GM23338 (cell line): Measurements from ENCODE around the gene DUSP1. TPM values are rescaled to one million over a fixed set of nuclear protein-coding genes. Genes with fewer than 3 reads are reported as not detected.

Experiments used
- ATAC-seq: fragments of 200-7000 bp; cut with Tn5 transposase; 3 replicates; pipeline ENCODE4 v1.9.1; 2020
- DNase-seq: peaks from one replicate; pipeline ENCODE4 v3.0.0-alpha.2; 2015; ENCODE audit warnings: low spot score
- H2AFZ ChIP-seq: fragments of 200-600 bp; sonication (generic); 2 replicates; pipeline ENCODE4 v1.8.0; 2016; ENCODE audit warnings: antibody characterized with exemption, mild to moderate bottlenecking, moderate library complexity
- H3F3A ChIP-seq: fragments of 200-600 bp; sonication (generic); replicated peaks from 2 replicates; pipeline ENCODE4 v1.8.0; 2017; ENCODE audit warnings: antibody characterized with exemption, mixed run types, low read depth
- H3K27ac ChIP-seq: fragments of 200-600 bp; sonication (generic); 2 replicates; pipeline ENCODE4 v1.6.1; 2016; ENCODE audit warnings: low read depth
- H3K27me3 ChIP-seq: fragments of 200-600 bp; sonication (generic); 2 replicates; pipeline ENCODE4 v1.8.0; 2016; ENCODE audit warnings: mild to moderate bottlenecking, mixed run types, moderate library complexity; ENCODE audit not compliant: insufficient read depth
- H3K36me3 ChIP-seq: fragments of 200-600 bp; sonication (generic); 2 replicates; pipeline ENCODE4 v1.8.0; 2016; ENCODE audit warnings: mild to moderate bottlenecking; ENCODE audit not compliant: insufficient read depth
- H3K4me1 ChIP-seq: fragments of 200-600 bp; sonication (generic); 2 replicates; pipeline ENCODE4 v1.8.0; 2016; ENCODE audit warnings: mild to moderate bottlenecking, moderate library complexity; ENCODE audit not compliant: insufficient read depth
- H3K4me2 ChIP-seq: fragments of 200-600 bp; sonication (generic); 2 replicates; pipeline ENCODE4 v1.7.1; 2017; ENCODE audit warnings: mixed run types
- H3K4me3 ChIP-seq: fragments of 200-600 bp; sonication (generic); 2 replicates; pipeline ENCODE4 v1.6.1; 2016; ENCODE audit warnings: mixed run types
- H3K79me2 ChIP-seq: fragments of 200-600 bp; sonication (generic); replicated peaks from 2 replicates; pipeline ENCODE4 v1.8.0; 2017; ENCODE audit warnings: mild to moderate bottlenecking; ENCODE audit not compliant: insufficient read depth
- H3K9me2 ChIP-seq: fragments of 200-600 bp; sonication (generic); 2 replicates; pipeline ENCODE4 v1.8.0; 2017; ENCODE audit not compliant: insufficient read depth
- H4K20me1 ChIP-seq: fragments of 200-600 bp; sonication (generic); replicated peaks from 2 replicates; pipeline ENCODE4 v1.8.0; 2017; ENCODE audit warnings: mild to moderate bottlenecking; ENCODE audit not compliant: insufficient read depth
- H3K27ac Mint-ChIP-seq: 2 replicates; pipeline ENCODE4 v1.8.0; 2020; ENCODE audit warnings: inconsistent platforms, mild to moderate bottlenecking, moderate library complexity, mixed read lengths
- H3K27me3 Mint-ChIP-seq: 3 replicates; pipeline ENCODE4 v1.8.0; 2022; ENCODE audit warnings: low read depth, mild to moderate bottlenecking, moderate library complexity, mixed read lengths, inconsistent platforms; ENCODE audit not compliant: insufficient read depth, poor library complexity
- H3K36me3 Mint-ChIP-seq: 3 replicates; pipeline ENCODE4 v1.8.0; 2021; ENCODE audit warnings: low read depth, mild to moderate bottlenecking, inconsistent platforms, moderate library complexity, mixed read lengths
- H3K4me1 Mint-ChIP-seq: 3 replicates; pipeline ENCODE4 v1.8.0; 2020; ENCODE audit warnings: mild to moderate bottlenecking, inconsistent platforms, mixed read lengths
- H3K4me3 Mint-ChIP-seq: 3 replicates; pipeline ENCODE4 v1.8.0; 2021; ENCODE audit warnings: moderate library complexity, mild to moderate bottlenecking, inconsistent platforms, mixed read lengths
- H3K9me3 Mint-ChIP-seq: 3 replicates; pipeline ENCODE4 v1.8.0; 2020; ENCODE audit warnings: moderate library complexity, mild to moderate bottlenecking, inconsistent platforms, mixed read lengths
- CREB1 ChIP-seq: fragments of 250-450 bp; sonication (Bioruptor Pico); IDR thresholded peaks from 2 replicates; pipeline ENCODE4 v1.5.0; 2020; ENCODE audit warnings: low read depth, mild to moderate bottlenecking, moderate library complexity
- EZH2 ChIP-seq: fragments of 200-600 bp; sonication (generic); IDR thresholded peaks from one replicate; pipeline ENCODE4 v1.8.0; 2017; ENCODE audit warnings: antibody characterized with exemption, mild to moderate bottlenecking, low read depth; ENCODE audit not compliant: unreplicated experiment
- EZH2phosphoT487 ChIP-seq: fragments of 200-600 bp; sonication (generic); IDR thresholded peaks from one replicate; pipeline ENCODE4 v1.8.1; 2018; ENCODE audit warnings: antibody characterized with exemption; ENCODE audit not compliant: unreplicated experiment
- JUNB ChIP-seq: IDR thresholded peaks from one replicate; pipeline ENCODE4 v1.6.1; 2016; ENCODE audit warnings: antibody characterized with exemption; ENCODE audit not compliant: unreplicated experiment
- NANOG ChIP-seq: IDR thresholded peaks from 2 replicates; pipeline ENCODE4 v1.6.1; 2016; ENCODE audit warnings: antibody characterized with exemption, borderline replicate concordance
- POLR2AphosphoS5 ChIP-seq: IDR thresholded peaks from 2 replicates; pipeline ENCODE4 v1.6.1; 2016; ENCODE audit warnings: antibody characterized with exemption, low read depth
- STAT1 ChIP-seq: IDR thresholded peaks from one replicate; pipeline ENCODE4 v1.6.1; 2016; ENCODE audit warnings: antibody characterized with exemption; ENCODE audit not compliant: unreplicated experiment
- ZNF114 ChIP-seq: fragments of 250-450 bp; sonication (Bioruptor Pico); IDR thresholded peaks from 2 replicates; pipeline ENCODE4 v1.5.0; 2020; ENCODE audit warnings: mild to moderate bottlenecking, moderate library complexity
- ZNF331 ChIP-seq: fragments of 250-450 bp; sonication (Bioruptor Pico); IDR thresholded peaks from 2 replicates; pipeline ENCODE4 v1.5.0; 2020; ENCODE audit warnings: low read depth, mild to moderate bottlenecking, moderate library complexity
- polyA plus RNA-seq: library from polyadenylated mRNA; unstranded; fragments of >200 nt; fragmentation: Nextera tagmentation; extraction: Ambion mirVana; gene quantifications from 2 replicates; pipeline ENCODE4 v1.2.1, GENCODE V29; 2016
- total RNA-seq: library from RNA; depleted of rRNA; stranded (reverse); fragments of >200 nt; shearing (Covaris generic); gene quantifications from 2 replicates; pipeline ENCODE4 v1.2.3, GENCODE V29; 2014
- TF ChIP-seq, protein P1 (sequence below): IDR thresholded peaks from 2 replicates; pipeline ENCODE4 v1.6.1; 2016; ENCODE audit warnings: antibody characterized with exemption
- TF ChIP-seq, protein P2 (sequence below): IDR thresholded peaks from one replicate; pipeline ENCODE4 v1.6.1; 2018; ENCODE audit warnings: antibody characterized with exemption; ENCODE audit not compliant: unreplicated experiment
- TF ChIP-seq, protein P3 (sequence below), 2 experiments: fragments of 200-600 bp in 1 of 2; sonication (generic) in 1 of 2; conservative IDR thresholded peaks; 2 replicates each; pipeline versions ENCODE4 v1.5.1 to v1.6.1; 2016 to 2017; ENCODE audit warnings: antibody characterized with exemption in 2 of 2, low read depth in 2 of 2, mild to moderate bottlenecking in 2 of 2, moderate library complexity in 1 of 2
- TF ChIP-seq, protein P4 (sequence below): fragments of 250-450 bp; sonication (Bioruptor Pico); IDR thresholded peaks from 2 replicates; pipeline ENCODE4 v1.5.0; 2020; ENCODE audit warnings: mild to moderate bottlenecking, moderate library complexity

The DUSP1 gene
- total and polyA plus RNA-seq, 2 experiments from 2014 or later: 9.7 to 17.2 TPM

DNA sequence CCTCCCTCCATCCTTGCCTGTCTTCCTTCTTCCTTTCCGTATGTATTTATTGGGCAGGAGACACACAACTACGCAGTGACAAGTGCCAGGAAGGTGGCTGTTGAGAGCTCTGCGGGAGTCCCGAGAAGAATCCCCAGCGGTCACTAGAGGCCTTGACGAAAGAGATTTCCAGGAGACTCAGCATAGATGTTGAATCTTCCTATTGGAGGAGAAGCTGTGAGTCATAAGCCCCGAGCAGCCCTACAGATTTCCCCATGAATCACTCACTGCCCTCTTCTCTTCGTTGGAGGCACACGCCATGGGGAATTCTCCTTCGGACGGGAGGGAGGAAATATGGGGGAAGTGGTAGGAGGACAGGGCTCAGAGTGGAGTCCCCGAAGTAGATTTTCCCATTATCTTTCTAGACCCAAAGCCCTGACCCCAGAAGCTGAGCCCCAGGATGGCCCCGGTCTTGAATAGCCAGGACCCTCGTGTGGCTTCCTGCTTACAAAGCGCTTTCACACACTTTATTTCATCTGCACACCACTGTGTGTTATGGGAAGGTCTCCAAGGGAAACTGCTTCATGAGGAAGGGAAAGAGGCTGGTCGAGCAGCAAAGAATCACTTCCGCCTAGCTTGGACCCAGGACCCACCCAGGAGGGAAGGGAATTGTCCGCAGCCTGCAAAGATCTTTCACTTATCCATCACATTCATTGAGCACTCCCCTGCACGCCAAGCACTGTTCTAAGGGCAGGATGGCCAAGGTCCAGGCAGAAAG, 12.7 kb downstream of the DUSP1 start:
- Histone ChIP-seq H3K9me2 (no peaks in the 10 kb centered on the region), H3K4me3 (no peak overlapping the region), H2AFZ (peak overlapping the region; percentile 28; the same call in 1 of the 2 replicates), H3K4me2 (no peak overlapping the region), H3K36me3 (no peaks in the 10 kb centered on the region), H3K27me3 (no peaks in the 10 kb centered on the region; the same call in 1 of the 2 replicates), H3K27ac (no peak overlapping the region), H3K79me2 (no peaks in the 10 kb centered on the region), H3K4me1 (no peaks in the 10 kb centered on the region), H4K20me1 (no peaks in the 10 kb centered on the region), H3F3A (no peaks in the 10 kb centered on the region)
- Mint-ChIP-seq H3K4me1 (peaks cover 9% of the 10 kb centered on the region), H3K4me3 (no peak overlapping the region), H3K36me3 (no peaks in the 10 kb centered on the region), H3K27me3 (peaks cover 2% of the 10 kb centered on the region), H3K27ac (no peak overlapping the region), H3K9me3 (no peaks in the 10 kb centered on the region)
- peak; percentile 79 for ATAC-seq
- TF ChIP-seq EZH2 (no peak), ZNF331 (no peak), CREB1 (no peak), JUNB (no peak), ZNF114 (no peak), STAT1 (no peak), NANOG (no peak), EZH2phosphoT487 (no peak), POLR2AphosphoS5 (no peak)
- TF ChIP-seq, protein P1, sequence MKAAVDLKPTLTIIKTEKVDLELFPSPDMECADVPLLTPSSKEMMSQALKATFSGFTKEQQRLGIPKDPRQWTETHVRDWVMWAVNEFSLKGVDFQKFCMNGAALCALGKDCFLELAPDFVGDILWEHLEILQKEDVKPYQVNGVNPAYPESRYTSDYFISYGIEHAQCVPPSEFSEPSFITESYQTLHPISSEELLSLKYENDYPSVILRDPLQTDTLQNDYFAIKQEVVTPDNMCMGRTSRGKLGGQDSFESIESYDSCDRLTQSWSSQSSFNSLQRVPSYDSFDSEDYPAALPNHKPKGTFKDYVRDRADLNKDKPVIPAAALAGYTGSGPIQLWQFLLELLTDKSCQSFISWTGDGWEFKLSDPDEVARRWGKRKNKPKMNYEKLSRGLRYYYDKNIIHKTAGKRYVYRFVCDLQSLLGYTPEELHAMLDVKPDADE: no peak
- TF ChIP-seq, protein P2, sequence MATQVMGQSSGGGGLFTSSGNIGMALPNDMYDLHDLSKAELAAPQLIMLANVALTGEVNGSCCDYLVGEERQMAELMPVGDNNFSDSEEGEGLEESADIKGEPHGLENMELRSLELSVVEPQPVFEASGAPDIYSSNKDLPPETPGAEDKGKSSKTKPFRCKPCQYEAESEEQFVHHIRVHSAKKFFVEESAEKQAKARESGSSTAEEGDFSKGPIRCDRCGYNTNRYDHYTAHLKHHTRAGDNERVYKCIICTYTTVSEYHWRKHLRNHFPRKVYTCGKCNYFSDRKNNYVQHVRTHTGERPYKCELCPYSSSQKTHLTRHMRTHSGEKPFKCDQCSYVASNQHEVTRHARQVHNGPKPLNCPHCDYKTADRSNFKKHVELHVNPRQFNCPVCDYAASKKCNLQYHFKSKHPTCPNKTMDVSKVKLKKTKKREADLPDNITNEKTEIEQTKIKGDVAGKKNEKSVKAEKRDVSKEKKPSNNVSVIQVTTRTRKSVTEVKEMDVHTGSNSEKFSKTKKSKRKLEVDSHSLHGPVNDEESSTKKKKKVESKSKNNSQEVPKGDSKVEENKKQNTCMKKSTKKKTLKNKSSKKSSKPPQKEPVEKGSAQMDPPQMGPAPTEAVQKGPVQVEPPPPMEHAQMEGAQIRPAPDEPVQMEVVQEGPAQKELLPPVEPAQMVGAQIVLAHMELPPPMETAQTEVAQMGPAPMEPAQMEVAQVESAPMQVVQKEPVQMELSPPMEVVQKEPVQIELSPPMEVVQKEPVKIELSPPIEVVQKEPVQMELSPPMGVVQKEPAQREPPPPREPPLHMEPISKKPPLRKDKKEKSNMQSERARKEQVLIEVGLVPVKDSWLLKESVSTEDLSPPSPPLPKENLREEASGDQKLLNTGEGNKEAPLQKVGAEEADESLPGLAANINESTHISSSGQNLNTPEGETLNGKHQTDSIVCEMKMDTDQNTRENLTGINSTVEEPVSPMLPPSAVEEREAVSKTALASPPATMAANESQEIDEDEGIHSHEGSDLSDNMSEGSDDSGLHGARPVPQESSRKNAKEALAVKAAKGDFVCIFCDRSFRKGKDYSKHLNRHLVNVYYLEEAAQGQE: no peak
- TF ChIP-seq, protein P3, sequence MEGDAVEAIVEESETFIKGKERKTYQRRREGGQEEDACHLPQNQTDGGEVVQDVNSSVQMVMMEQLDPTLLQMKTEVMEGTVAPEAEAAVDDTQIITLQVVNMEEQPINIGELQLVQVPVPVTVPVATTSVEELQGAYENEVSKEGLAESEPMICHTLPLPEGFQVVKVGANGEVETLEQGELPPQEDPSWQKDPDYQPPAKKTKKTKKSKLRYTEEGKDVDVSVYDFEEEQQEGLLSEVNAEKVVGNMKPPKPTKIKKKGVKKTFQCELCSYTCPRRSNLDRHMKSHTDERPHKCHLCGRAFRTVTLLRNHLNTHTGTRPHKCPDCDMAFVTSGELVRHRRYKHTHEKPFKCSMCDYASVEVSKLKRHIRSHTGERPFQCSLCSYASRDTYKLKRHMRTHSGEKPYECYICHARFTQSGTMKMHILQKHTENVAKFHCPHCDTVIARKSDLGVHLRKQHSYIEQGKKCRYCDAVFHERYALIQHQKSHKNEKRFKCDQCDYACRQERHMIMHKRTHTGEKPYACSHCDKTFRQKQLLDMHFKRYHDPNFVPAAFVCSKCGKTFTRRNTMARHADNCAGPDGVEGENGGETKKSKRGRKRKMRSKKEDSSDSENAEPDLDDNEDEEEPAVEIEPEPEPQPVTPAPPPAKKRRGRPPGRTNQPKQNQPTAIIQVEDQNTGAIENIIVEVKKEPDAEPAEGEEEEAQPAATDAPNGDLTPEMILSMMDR (conservative IDR thresholded peaks at IDR 0.05; ENCODE audit: low read depth in 2 of 2): no peak
- TF ChIP-seq, protein P4, sequence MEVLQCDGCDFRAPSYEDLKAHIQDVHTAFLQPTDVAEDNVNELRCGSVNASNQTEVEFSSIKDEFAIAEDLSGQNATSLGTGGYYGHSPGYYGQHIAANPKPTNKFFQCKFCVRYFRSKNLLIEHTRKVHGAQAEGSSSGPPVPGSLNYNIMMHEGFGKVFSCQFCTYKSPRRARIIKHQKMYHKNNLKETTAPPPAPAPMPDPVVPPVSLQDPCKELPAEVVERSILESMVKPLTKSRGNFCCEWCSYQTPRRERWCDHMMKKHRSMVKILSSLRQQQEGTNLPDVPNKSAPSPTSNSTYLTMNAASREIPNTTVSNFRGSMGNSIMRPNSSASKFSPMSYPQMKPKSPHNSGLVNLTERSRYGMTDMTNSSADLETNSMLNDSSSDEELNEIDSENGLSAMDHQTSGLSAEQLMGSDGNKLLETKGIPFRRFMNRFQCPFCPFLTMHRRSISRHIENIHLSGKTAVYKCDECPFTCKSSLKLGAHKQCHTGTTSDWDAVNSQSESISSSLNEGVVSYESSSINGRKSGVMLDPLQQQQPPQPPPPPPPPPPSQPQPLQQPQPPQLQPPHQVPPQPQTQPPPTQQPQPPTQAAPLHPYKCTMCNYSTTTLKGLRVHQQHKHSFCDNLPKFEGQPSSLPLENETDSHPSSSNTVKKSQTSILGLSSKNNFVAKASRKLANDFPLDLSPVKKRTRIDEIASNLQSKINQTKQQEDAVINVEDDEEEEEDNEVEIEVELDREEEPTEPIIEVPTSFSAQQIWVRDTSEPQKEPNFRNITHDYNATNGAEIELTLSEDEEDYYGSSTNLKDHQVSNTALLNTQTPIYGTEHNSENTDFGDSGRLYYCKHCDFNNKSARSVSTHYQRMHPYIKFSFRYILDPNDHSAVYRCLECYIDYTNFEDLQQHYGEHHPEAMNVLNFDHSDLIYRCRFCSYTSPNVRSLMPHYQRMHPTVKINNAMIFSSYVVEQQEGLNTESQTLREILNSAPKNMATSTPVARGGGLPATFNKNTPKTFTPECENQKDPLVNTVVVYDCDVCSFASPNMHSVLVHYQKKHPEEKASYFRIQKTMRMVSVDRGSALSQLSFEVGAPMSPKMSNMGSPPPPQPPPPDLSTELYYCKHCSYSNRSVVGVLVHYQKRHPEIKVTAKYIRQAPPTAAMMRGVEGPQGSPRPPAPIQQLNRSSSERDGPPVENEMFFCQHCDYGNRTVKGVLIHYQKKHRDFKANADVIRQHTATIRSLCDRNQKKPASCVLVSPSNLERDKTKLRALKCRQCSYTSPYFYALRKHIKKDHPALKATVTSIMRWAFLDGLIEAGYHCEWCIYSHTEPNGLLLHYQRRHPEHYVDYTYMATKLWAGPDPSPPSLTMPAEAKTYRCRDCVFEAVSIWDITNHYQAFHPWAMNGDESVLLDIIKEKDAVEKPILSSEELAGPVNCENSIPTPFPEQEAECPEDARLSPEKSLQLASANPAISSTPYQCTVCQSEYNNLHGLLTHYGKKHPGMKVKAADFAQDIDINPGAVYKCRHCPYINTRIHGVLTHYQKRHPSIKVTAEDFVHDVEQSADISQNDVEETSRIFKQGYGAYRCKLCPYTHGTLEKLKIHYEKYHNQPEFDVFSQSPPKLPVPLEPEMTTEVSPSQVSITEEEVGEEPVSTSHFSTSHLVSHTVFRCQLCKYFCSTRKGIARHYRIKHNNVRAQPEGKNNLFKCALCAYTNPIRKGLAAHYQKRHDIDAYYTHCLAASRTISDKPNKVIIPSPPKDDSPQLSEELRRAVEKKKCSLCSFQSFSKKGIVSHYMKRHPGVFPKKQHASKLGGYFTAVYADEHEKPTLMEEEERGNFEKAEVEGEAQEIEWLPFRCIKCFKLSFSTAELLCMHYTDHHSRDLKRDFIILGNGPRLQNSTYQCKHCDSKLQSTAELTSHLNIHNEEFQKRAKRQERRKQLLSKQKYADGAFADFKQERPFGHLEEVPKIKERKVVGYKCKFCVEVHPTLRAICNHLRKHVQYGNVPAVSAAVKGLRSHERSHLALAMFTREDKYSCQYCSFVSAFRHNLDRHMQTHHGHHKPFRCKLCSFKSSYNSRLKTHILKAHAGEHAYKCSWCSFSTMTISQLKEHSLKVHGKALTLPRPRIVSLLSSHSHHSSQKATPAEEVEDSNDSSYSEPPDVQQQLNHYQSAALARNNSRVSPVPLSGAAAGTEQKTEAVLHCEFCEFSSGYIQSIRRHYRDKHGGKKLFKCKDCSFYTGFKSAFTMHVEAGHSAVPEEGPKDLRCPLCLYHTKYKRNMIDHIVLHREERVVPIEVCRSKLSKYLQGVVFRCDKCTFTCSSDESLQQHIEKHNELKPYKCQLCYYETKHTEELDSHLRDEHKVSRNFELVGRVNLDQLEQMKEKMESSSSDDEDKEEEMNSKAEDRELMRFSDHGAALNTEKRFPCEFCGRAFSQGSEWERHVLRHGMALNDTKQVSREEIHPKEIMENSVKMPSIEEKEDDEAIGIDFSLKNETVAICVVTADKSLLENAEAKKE (CRISPR knock-in tag): no peak
- peak; percentile 65 for DNase-seq
